ENCODE measurements around the gene GTF2IRD2.
"Not testable (repeated sequence)": the region's sequence is repeated elsewhere in the genome, so short reads cannot be mapped to it uniquely, and the experiment has no call there.

GTF2IRD2 gene

DNA sequence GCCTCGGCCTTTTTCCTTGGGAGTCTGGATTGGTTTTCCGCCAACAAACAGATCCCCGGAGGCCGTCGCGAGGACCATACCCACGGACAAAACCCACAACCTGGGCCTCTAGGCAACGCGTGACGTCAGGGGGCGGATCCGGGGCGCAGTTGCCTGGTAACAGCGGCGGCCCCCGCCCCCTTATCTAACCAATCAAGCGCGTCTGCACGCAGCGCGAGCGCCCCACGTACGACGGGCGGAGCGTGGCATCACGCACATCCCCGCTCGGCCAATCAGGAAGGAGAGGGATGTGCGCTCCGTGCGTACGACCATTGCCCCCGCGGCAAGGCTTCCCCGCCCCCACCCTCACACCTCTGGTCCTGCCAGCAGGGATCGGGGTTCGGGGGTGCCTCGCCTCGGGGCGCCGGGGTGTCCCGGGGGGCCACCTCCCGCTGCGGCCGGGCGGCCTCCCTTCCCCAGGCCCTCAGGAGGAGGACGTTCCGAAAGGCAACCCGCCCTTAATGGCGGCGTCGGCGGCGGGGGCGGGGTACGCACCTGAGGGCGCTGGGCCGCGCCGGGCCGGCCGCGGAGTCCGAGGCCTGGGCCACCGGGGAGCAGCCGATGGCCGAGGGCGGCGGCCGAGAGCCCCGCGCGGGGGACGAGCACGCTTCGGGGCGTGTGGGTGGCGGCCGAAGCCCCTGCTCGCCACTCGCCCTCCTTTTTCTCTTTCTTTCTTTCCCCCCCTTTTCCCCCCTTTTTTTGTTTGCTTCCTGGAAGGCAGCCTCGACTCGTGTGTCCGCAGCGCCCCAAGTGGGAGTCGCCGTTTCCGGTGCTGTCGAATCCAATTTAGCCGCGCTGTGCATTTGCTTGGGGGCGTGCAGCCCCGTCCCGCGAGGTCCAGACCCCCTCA, at the start of gene GTF2IRD2:
Gene GTF2IRD2, minus strand, starts transcription at position 773 of the 889 bp plus-strand sequence. CDS start 15,227 bp downstream, outside the sequence.
- DNase-seq (ENCODE audit: low read depth) = not testable (repeated sequence)

DNA sequence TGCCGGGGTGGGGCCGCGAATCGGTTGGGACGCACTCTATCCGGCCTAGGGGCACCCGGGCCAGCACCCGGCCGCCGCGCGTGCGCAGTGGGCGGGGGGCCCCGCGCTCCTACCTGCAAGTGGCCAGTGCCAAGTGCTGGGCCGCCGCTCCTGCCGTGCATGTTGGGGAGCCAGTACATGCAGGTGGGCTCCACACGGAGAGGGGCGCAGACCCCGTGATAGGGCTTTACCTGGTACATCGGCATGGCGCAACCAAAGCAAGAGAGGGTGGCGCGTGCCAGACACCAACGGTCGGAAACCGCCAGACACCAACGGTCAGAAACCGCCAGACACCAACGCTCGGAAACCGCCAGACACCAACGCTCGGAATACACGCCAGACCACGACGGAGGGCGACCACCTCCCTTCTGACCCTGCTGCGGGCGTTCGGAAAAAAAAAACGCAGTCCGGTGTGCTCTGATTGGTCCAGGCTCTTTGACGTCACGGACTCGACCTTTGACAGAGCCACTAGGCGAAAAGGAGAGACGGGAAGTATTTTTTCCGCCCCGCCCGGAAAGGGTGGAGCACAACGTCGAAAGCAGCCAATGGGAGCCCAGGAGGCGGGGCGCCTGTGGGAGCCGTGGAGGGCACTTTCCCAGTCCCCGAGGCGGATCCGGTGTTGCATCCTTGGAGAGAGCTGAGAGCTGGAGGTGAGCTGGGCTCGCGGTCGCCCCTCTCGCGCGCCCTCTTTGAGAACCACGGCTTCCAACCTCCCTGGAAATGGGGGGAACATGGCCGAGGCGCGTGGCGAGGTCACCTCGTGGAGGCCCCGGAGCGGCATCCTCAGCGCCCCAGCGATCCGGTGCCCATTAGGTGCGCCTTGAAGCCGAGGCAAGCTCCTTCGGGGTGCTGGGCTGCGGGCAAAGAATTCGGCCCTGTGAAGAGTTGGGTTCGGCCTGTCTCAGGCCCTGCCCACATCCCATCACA, 39.0 kb upstream of the GTF2IRD2 start:
- not testable (repeated sequence) for DNase-seq (ENCODE audit: low read depth)

DNA sequence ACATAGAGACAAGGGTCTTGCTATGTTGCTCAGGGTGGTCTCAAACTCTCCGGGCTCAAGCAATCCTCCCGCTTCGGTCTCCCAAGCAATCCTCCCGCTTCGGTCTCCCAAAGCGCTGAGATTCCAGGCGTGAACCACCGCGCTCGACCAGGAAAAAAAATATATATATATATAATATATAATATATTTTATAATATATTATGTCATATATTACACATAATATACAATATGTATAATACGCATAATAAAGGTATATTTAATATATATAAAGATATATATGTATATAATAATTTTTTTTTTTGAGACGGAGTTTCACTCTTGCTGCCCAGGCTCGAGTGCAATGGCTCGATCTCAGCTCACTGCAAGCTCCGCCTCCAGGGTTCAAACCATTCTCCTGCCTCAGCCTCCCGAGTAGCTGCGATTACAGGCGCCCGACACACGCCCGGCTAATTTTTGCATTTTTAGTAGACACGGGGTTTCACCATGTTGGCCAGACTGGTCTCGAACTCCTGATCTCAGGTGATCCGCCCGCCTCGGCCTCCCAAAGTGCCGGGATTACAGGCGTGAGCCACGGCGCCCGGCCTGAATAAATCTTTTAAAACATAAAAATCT, 38.2 kb upstream of the GTF2IRD2 start:
- DNase-seq (ENCODE audit: low read depth) = not testable (repeated sequence)

DNA sequence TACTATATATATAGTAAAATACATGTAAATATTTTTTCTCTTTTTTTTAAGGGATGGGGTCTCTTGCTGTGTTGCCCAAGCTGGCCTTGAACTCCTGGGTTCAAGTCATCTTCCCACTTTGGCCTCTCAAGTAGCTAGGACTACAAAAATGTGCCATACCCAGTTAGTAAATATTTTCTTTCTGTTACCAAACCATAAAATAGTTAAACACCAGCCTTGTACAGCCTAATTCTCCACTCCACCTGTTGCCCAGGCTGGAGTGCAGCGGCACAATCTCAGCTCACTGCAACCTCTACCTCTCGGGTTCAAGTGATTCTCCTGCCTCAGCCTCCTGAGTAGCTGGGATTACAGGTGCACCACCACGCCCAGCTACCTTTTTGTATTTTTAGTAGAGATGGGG, 33.9 kb upstream of the GTF2IRD2 start:
- not testable (repeated sequence) for DNase-seq (ENCODE audit: low read depth)

DNA sequence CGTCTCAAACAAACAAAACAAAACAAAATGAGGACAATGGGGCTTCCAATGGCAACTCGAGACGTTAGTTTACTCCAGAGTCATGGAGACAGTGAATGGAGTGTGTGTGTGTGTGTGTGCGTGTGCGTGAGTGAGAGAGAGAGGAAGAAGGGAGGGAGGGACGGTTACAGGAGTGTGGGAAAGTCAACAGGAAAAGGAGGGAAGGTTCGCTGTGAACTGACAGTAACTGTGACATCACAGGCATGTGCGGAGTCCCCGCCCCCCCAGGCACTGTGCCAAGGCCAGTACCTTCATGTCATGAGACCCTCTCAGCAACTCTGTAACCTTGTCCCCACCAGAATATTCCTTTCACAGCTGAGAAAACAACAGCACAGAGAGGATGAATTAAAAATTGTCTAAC, 30.7 kb upstream of the GTF2IRD2 start:
- DNase-seq (ENCODE audit: low read depth) = not testable (repeated sequence)

DNA sequence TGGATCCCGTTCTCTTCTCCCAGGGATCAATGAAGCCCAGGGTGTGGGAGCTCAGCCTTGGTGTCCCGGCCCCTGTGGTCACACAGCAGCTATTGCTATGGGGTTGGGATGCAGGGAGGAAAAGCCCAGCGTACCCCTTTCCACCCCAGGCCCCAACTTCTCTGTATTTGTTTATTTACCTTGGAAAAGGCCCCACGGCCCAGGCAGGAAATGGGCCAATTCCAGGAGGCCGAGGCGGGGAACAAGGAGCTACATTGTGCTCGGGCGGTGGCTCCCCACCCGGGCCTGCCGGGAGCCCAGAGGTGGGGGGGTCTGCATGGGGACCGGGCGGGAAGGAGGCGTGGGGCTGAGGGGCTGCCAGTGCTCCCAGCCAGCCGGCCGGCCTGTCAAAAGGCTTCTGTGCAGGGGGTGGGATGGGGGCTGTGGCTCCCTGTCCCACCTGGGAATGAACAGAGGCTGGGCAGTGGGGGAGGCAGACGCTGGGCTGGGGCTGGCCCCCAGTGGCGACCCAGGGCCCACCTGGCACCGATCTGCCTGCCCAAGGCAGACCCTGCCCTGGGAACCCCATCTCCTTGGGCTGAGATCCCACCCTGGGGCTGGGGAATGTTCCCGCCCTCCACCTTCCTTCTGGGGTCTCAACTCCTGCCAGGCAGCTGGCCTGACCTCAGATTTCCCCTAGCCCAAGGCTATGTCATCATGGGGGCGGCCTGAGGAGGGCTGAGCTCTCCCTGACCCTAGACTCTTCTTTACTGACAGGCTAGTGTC, 23.5 kb upstream of the GTF2IRD2 start:
- peak; percentile 16 for DNase-seq (ENCODE audit: low read depth)

DNA sequence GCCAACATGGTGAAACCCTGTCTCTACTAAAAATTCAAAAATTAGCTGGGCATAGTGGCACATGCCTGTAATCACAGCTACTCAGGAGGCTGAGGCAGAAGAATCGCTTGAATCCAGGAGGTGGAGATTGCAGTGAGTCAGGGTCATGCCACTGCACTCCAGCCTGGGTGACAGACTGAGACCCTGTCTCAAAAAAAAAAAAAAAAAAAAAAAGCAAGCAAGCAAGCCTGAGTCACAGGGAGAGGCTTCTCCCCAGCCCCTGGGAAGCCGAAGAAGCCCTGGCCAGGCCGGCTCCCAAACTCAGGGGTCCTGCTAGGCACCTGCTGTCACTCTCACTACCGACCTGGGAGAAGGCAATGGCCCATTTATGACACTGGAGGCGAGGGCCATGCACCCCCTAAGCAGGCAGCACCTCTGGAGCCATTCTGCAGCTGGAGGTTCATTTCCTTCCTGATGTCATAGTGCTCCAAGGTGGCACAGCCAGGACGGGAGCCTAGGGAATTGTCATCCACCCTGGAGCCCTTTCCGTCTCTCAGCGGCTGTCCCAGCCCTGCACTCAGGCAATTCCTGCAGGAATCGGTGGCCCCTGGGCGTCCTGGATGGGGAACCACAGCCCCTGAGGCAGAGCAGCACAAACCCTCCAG, 22.8 kb upstream of the GTF2IRD2 start:
- not testable (repeated sequence) for DNase-seq (ENCODE audit: low read depth)

DNA sequence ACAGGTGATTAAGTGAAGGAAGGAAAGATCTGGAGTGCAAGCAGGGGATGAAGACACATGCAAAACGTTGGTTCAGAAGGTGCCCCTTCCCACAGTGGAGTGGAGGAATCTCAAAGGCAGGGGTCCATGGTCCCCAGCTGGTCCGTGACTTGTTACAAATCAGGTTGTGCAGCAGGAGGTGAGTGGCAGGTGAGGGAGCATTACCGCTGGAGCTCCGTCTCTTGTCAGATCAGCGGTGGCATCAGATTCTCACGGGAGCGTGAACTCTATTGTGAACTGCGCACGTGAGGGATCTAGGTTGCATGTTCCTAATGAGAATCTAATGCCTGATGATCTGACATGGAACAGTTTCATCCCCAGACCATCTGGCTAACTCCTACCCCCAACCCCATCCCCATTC, 21.1 kb upstream of the GTF2IRD2 start:
- DNase-seq (ENCODE audit: low read depth) = not testable (repeated sequence)

DNA sequence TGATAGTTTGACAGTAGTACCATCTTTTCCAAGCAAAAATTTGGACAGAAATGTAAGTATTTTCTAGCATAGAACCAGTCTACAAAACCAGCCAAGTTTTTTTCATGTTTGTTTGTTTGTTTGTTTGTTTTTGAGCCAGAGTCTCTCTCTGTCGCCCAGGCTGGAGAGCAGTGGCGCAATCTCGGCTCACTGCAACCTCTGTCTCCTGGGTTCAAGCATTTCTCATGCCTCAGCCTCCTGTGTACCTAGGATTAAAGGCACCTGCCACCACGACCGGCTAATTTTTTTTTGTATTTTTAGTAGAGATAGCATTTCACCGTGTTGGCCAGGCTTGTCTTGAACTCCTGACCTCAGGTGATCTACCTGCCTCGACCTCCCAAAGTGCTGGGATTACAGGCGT, 14.4 kb upstream of the GTF2IRD2 start:
- DNase-seq (ENCODE audit: low read depth) = not testable (repeated sequence)

DNA sequence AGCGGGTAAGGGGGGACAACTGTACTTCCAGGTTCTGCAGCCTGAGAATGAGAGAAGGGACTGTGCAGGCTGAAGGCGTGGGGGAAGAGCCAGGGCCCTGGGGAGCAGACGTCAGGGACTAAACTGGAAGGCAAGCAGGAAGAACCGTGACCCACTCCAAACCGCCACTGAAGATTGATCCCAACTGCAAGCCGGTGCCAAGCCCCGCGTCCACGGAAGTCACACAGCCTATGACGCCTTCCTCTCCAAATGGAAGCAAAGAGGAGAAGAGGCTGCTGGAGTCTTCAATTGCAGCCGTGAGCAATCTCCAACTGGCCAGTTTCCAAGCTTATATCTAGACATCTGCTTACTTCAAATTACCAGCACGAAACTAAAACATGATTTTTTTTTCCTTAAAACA, 1.6 kb downstream of the GTF2IRD2 start:
- DNase-seq (ENCODE audit: low read depth) = not testable (repeated sequence)

DNA sequence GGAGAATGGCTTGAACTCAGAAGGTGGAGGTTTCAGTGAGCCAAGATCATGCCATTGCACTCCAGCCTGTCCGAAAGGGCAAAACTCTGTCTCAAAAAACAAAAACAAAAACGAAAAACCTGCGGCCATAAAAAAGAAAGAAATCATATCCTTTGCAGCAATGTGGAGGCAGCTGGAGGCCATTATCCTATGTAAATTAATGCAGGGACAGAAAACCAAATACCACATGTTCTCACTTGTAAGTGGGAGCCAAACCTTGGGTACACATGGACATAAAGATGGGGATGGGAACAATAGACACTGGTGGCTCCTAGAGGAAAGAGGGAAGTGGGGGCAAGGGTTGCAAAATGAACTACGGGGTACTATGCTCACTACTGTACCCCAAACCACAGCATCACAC, 21.0 kb downstream of the GTF2IRD2 start:
- not testable (repeated sequence) for DNase-seq (ENCODE audit: low read depth)

DNA sequence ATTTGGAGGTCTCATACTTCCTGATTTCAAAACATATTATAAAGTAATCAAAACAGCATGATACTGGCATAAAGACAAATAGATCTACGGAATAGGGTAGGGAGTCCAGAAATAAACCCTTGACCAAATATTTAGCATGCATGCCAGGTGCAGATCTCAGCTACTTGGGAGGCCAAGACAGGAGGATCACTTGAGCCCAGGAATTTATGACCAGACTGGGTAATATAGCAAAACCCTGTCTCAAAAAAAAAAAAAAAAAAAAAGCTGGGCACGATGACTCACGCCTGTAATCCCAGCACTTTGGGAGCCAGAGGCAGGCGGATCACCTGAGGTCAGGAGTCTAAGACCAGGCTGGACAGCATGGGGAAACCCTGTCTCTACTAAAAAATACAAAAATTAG, 21.4 kb downstream of the GTF2IRD2 start:
- DNase-seq (ENCODE audit: low read depth) = peak; percentile 1

DNA sequence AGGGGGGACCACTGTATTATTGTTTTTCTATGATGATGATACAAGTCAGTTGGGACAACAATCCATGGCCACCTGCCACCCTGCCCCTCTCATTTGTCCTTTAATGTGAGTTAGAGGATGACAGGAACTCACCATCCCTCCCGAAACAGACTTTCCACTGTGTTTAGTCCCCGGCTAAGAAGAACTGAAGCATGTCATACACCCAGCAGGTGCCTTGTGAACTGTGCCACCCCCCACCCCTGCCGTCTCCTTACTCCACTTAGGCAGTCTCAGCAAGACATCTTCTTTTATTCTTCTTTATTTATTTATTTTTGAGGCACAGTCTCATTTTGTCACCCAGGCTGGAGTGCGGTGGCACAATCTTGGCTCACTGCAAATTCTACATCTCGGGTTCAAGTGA, 30.1 kb downstream of the GTF2IRD2 start:
- DNase-seq (ENCODE audit: low read depth) = not testable (repeated sequence)

DNA sequence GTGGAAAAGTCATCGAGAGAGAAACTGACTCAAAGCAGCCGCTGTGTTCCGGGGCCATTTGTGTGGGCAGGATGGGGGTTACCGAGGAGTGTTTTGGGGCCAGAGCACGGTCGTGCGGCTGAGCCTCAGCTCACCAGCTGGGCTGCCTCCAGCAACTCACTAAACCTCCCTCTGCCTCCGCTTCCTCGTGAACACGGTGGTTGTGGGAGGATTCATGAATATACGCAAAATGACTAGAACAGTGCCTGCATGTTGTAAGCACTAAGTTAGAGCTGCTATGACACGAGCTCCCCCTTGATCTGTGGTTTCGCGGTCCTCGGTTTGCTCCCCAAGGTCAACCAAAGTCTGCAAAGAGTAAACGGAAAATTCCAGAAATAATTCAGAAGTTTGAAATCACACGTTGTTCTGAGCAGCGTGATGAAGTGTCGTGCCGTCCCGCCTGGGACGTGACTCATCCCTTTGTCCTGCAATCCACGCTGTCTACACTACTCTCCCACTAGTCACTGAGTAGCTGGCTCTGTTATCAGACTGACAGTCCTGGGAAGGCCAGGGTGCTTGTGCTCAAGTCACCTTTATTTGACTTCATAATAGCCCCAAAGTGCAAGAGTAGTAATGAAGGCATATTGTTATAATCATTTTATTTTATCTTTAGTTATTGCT, 31.1 kb downstream of the GTF2IRD2 start:
- DNase-seq (ENCODE audit: low read depth) = not testable (repeated sequence)

DNA sequence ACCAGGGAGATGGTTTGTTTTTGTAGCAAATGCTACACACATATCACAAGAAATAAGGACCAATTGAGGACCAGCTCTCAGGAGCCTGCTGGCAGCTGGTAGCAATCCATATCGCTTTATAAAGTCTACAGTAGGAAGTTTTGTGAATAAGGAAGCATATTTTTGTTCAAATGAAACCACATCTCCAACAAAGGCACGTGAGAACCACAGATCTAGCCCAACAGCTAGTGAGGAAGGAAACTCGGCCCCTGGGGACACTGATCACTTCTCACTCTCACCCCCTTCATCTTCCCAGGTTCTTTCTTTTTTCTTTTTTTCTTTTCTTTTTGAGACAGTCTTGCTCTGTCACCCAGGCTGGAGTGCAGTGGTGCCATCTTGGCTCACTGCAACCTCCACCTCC, 35.5 kb downstream of the GTF2IRD2 start:
- not testable (repeated sequence) for DNase-seq (ENCODE audit: low read depth)

DNA sequence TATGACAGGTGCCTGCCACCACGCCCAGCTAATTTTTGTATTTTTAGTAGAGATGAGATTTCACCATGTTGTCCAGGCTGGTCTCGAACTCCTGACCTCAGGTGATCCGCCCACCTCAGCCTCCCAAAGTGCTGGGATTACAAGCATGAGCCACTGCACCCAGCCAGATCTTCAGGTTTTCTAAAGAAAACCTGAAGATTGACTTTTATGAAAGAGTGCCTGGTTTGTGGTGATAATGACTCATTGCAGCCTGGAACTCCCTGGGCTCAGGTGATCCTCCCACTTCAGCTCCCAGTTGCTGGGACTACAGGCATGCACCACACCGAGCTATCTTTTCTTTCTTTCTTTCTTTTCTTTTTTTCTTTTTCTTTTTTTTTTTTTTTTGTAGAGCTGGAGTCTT, 52.8 kb downstream of the GTF2IRD2 start:
- not testable (repeated sequence) for DNase-seq (ENCODE audit: low read depth)

DNA sequence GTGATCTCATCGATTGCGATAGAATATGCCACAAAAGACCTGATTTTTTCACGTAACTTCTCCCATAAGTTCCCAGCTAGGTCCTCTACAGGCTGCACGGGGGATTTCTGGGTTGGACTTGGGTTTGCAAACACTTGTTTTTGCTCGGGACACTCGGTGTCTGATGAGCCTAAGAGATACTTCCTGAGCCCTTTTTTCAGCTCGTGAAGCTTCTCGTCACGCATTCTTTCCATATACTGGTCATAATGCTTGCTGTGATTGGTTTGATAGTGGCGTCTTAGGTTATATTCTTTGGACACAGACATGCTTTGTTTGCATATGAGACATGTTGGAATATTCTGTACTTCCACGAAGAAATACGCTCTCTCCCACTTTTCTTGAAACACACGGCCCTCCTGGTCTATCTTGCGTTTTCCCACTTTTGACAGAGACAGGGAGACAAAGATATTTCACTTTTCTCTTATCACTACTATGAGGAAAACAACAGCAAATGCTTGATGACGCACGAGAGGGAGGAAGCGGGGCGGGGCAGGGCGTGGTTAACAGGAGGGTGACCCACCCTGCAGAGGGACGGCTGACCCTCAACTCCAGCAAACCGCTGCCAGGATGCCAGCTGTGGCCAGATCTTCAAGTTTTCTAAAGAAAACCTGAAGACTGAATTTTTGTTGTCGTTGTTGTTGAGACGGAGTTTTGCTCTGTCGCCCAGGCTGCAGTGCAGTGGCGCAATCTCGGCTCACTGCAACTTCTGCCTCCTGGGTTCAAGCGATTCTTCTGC, 53.4 kb downstream of the GTF2IRD2 start:
- DNase-seq (ENCODE audit: low read depth) = not testable (repeated sequence)

DNA sequence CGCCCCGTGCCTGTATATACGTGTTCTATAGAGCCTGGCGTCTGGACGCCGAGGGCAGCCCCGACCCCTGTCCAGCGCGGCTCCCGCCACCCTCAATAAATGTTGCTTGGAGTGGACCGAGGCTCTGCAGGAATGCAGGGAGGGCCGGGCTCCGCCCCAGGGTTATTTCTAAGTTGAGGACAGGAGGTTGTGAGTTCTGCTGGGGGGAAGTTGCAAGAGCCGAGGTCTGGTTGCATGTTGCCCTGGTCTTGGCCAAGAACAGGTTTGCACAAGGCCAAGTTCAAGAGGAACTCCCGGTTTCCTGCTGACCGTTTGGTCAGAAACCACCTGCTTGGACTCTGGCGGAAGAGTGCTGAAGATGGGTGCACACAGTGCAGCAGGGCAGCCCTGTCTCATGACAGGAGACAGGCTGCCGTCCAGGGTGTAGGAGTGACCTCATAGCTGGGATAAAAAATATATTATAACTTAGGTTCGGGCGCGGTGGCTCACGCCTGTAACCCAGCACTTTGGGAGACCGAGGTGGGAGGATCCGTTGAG, 62.1 kb downstream of the GTF2IRD2 start:
- DNase-seq (ENCODE audit: low read depth) = not testable (repeated sequence)
